Neural cell (in vitro differentiated cells): Measurements from ENCODE around the gene HMOX2. TPM values are rescaled to one million over a fixed set of nuclear protein-coding genes. Genes with fewer than 3 reads are reported as not detected.

Experiments
- H2AFZ ChIP-seq: fragments of 200-600, 300-800 bp; sonication (generic), shearing (Covaris generic); 2 replicates; pipeline ENCODE4 v1.6.0; 2014; ENCODE audit warnings: low read depth, mild to moderate bottlenecking, antibody characterized with exemption, low read length, moderate library complexity
- H3F3A ChIP-seq: fragments of 200-600 bp; shearing (Covaris generic); 2 replicates; pipeline ENCODE4 v1.6.1; 2016; ENCODE audit warnings: mild to moderate bottlenecking, moderate library complexity, mixed read lengths, antibody characterized with exemption, low read length; ENCODE audit not compliant: insufficient read depth, poor library complexity, severe bottlenecking
- H3K27ac ChIP-seq: fragments of 200-600, 300-800 bp; sonication (generic), shearing (Covaris generic); 2 replicates; pipeline ENCODE4 v1.5.1; 2014; ENCODE audit warnings: mild to moderate bottlenecking, low read length, moderate library complexity
- H3K27me3 ChIP-seq: fragments of 300-800, 200-600 bp; sonication (generic), shearing (Covaris generic); 2 replicates; pipeline ENCODE4 v1.6.0; 2014; ENCODE audit warnings: mild to moderate bottlenecking, low read depth, low read length, moderate library complexity; ENCODE audit not compliant: insufficient read depth
- H3K36me3 ChIP-seq: fragments of 300-800, 200-600 bp; sonication (generic), shearing (Covaris generic); 2 replicates; pipeline ENCODE4 v1.5.1; 2014; ENCODE audit warnings: mild to moderate bottlenecking, antibody characterized with exemption, low read length, moderate library complexity; ENCODE audit not compliant: insufficient read depth
- H3K4me2 ChIP-seq: fragments of 300-800, 200-600 bp; sonication (generic), shearing (Covaris generic); 2 replicates; pipeline ENCODE4 v1.6.0; 2014; ENCODE audit warnings: mild to moderate bottlenecking, low read length
- H3K4me3 ChIP-seq: fragments of 300-800, 200-600 bp; sonication (generic), shearing (Covaris generic); 2 replicates; pipeline ENCODE4 v1.5.1; 2014; ENCODE audit warnings: mild to moderate bottlenecking, low read length, moderate library complexity
- H3K79me2 ChIP-seq: fragments of 200-600 bp; shearing (Covaris generic); replicated peaks from 2 replicates; pipeline ENCODE4 v1.6.0; 2014; ENCODE audit warnings: mild to moderate bottlenecking, low read length, moderate library complexity; ENCODE audit not compliant: insufficient read depth
- H3K9ac ChIP-seq: fragments of 300-800, 200-600 bp; sonication (generic), shearing (Covaris generic); 2 replicates; pipeline ENCODE4 v1.6.1; 2016; ENCODE audit warnings: mild to moderate bottlenecking, low read length, mixed read lengths
- H3K9me2 ChIP-seq: fragments of 200-600 bp; shearing (Covaris generic); 2 replicates; pipeline ENCODE4 v1.6.1; 2016; ENCODE audit warnings: mild to moderate bottlenecking, low read length, mixed read lengths; ENCODE audit not compliant: insufficient read depth
- H3K9me3 ChIP-seq: fragments of 200-600, 300-800 bp; sonication (generic), shearing (Covaris generic); 2 replicates; pipeline ENCODE4 v1.6.1; 2016; ENCODE audit warnings: mild to moderate bottlenecking, mixed run types, low read length, moderate library complexity, mixed read lengths
- H4K20me1 ChIP-seq: fragments of 200-600 bp; shearing (Covaris generic); 2 replicates; pipeline ENCODE4 v1.6.1; 2016; ENCODE audit warnings: mild to moderate bottlenecking, mixed run types; ENCODE audit not compliant: insufficient read depth
- CTCF ChIP-seq: fragments of 450-650 bp; IDR thresholded peaks from 2 replicates; pipeline ENCODE4 v1.5.1; 2014; ENCODE audit warnings: antibody characterized with exemption, mild to moderate bottlenecking, moderate library complexity; ENCODE audit not compliant: poor library complexity, severe bottlenecking
- EP300 ChIP-seq: fragments of 450-650 bp; conservative IDR thresholded peaks from 2 replicates; pipeline ENCODE4 v1.6.1; 2014; ENCODE audit warnings: antibody characterized with exemption, mild to moderate bottlenecking, moderate library complexity; ENCODE audit not compliant: poor library complexity, severe bottlenecking
- EZH2 ChIP-seq: fragments of 200-600, 300-800 bp; shearing (Covaris generic), sonication (generic); IDR thresholded peaks from 2 replicates; pipeline ENCODE4 v1.6.1; 2014; ENCODE audit warnings: antibody characterized with exemption, low read length, borderline replicate concordance, mild to moderate bottlenecking; ENCODE audit not compliant: insufficient read depth, poor library complexity, severe bottlenecking
- MXI1 ChIP-seq: fragments of 450-650 bp; conservative IDR thresholded peaks from 2 replicates; pipeline ENCODE4 v1.6.1; 2014; ENCODE audit warnings: antibody characterized with exemption, mild to moderate bottlenecking; ENCODE audit not compliant: poor library complexity, severe bottlenecking
- POLR2AphosphoS5 ChIP-seq: IDR thresholded peaks from 2 replicates; pipeline ENCODE4 v1.6.1; 2012
- RAD21 ChIP-seq: fragments of 450-650 bp; conservative IDR thresholded peaks from 2 replicates; pipeline ENCODE4 v1.6.1; 2014; ENCODE audit warnings: antibody characterized with exemption, mild to moderate bottlenecking, moderate library complexity
- REST ChIP-seq: IDR thresholded peaks from 2 replicates; pipeline ENCODE4 v1.6.1; 2012; ENCODE audit warnings: borderline replicate concordance
- SMC3 ChIP-seq: fragments of 450-650 bp; conservative IDR thresholded peaks from 2 replicates; pipeline ENCODE4 v1.6.1; 2014; ENCODE audit warnings: antibody characterized with exemption, mild to moderate bottlenecking, moderate library complexity; ENCODE audit not compliant: poor library complexity
- TAF1 ChIP-seq: IDR thresholded peaks from 2 replicates; pipeline ENCODE4 v1.6.1; 2012; ENCODE audit warnings: low read depth
- polyA plus RNA-seq: library from polyadenylated mRNA; depleted of rRNA; stranded (reverse); fragments of >200 nt; gene quantifications from 2 replicates; pipeline ENCODE4 v1.2.3, GENCODE V29; 2014

The HMOX2 gene
- polyA plus RNA-seq, 1 donor from 2014 or later = 79.4 TPM

GRCh38 chr16:4523686-4524085, 47.5 kb downstream of the HMOX2 start:
- H3K79me2 ChIP-seq = no peaks in the 10 kb centered on the region
- H3K36me3 ChIP-seq = no peaks in the 10 kb centered on the region
- H3F3A ChIP-seq = no peaks in the 10 kb centered on the region
- TF ChIP-seq TAF1 = no peak
- no peak for TF ChIP-seq RAD21
- no peak for TF ChIP-seq EP300
- TF ChIP-seq CTCF = no peak
- TF ChIP-seq SMC3 = no peak
- no peak for TF ChIP-seq REST
- no peak for TF ChIP-seq MXI1
- no peak for TF ChIP-seq POLR2AphosphoS5
- no peak for TF ChIP-seq EZH2
- H3K27ac ChIP-seq = no peak overlapping the region
- H3K4me2 ChIP-seq = no peak overlapping the region
- no peak overlapping the region for H2AFZ ChIP-seq
- no peak overlapping the region for H3K4me3 ChIP-seq
- no peaks in the 10 kb centered on the region for H4K20me1 ChIP-seq
- no peaks in the 10 kb centered on the region for H3K9me2 ChIP-seq
- H3K27me3 ChIP-seq = no peaks in the 10 kb centered on the region
- H3K9me3 ChIP-seq = no peaks in the 10 kb centered on the region
- H3K9ac ChIP-seq = no peak overlapping the region

- Histone ChIP-seq H3K79me2 (no peaks in the 10 kb centered on the region), H4K20me1 (no peaks in the 10 kb centered on the region), H2AFZ (no peak overlapping the region), H3K9me2 (no peaks in the 10 kb centered on the region), H3F3A (no peaks in the 10 kb centered on the region), H3K4me3 (no peak overlapping the region), H3K27ac (no peak overlapping the region), H3K27me3 (no peaks in the 10 kb centered on the region), H3K9me3 (no peaks in the 10 kb centered on the region), H3K36me3 (no peaks in the 10 kb centered on the region), H3K9ac (no peak overlapping the region), H3K4me2 (no peak overlapping the region)
- no peak for TF ChIP-seq TAF1
- no peak for TF ChIP-seq SMC3
- no peak for TF ChIP-seq REST
- TF ChIP-seq CTCF = no peak
- TF ChIP-seq RAD21 = no peak
- TF ChIP-seq MXI1 = no peak
- no peak for TF ChIP-seq POLR2AphosphoS5
- no peak for TF ChIP-seq EP300
- no peak for TF ChIP-seq EZH2
These were observed 48.4 kb downstream of the HMOX2 start for GRCh38 chr16:4524571-4524970.
